AG04450 (cell line): Measurements from ENCODE around the gene RAX2. TPM values are rescaled to one million over a fixed set of nuclear protein-coding genes. Genes with fewer than 3 reads are reported as not detected.

Source experiments
- CTCF ChIA-PET: fragments of 300-600, 350-600 bp; formaldehyde crosslinking; extraction: SDS; loops from one replicate; lab custom pipeline; 2022; ENCODE audit warnings: antibody characterized with exemption, inconsistent platforms; lab: Charles Lee
- POLR2A ChIA-PET: fragments of 350-600 bp; formaldehyde crosslinking; extraction: SDS; loops from one replicate; lab custom pipeline; 2021; ENCODE audit warnings: antibody characterized with exemption, inconsistent platforms; lab: Yijun Ruan, JAX
- DNase-seq: peaks from one replicate; pipeline ENCODE4 v3.0.0-alpha.2; 2011; ENCODE audit warnings: low read depth, low spot score
- H3K27ac ChIP-seq: one replicate; pipeline ENCODE4 v1.5.1; 2012; ENCODE audit warnings: low read depth, low read length, control low read depth
- H3K27me3 ChIP-seq: one replicate; pipeline ENCODE4 v1.6.0; 2012; ENCODE audit warnings: low read length; ENCODE audit not compliant: control insufficient read depth, insufficient read depth
- H3K4me3 ChIP-seq: 2 replicates; pipeline ENCODE4 v1.5.1; 2011; ENCODE audit warnings: mild to moderate bottlenecking, low read depth, low read length, control low read depth
- H3K9me3 ChIP-seq: 2 replicates; pipeline ENCODE4 v1.5.1; 2012; ENCODE audit warnings: low read length; ENCODE audit not compliant: control insufficient read depth, insufficient read depth
- CTCF ChIP-seq: IDR thresholded peaks from 2 replicates; pipeline ENCODE4 v1.5.1; 2011; ENCODE audit warnings: low read depth, low read length, control low read depth, inconsistent platforms
- polyA plus RNA-seq: library from polyadenylated mRNA; depleted of rRNA; stranded (reverse); fragments of >200 nt; gene quantifications from 2 replicates; pipeline ENCODE4 v1.2.3, GENCODE V29; 2011

Gene RAX2
- polyA plus RNA-seq, 1 experiment, result not detected

GRCh38 chr19:3737487-3738205, 34.4 kb downstream of the RAX2 start:
- CTCF ChIA-PET, result no interaction called here
- H3K27ac ChIP-seq, result no peak overlapping the region
- no peak for DNase-seq

GRCh38 chr19:3736106-3736724, 35.8 kb downstream of the RAX2 start:
- DNase-seq, result no peak
- POLR2A ChIA-PET, result no interaction called here
- no peak for TF ChIP-seq CTCF
- H3K4me3 ChIP-seq, result no peak overlapping the region
- H3K9me3 ChIP-seq, result no peaks in the 10 kb centered on the region; the same call in 1 of the 2 replicates
- H3K27ac ChIP-seq, result no peak overlapping the region
- H3K27me3 ChIP-seq, result peaks cover 5% of the 10 kb centered on the region
- CTCF ChIA-PET, result no interaction called here

More at GRCh38 chr19:3737487-3738205, 34.4 kb downstream of the RAX2 start:
- no peaks in the 10 kb centered on the region; the same call in 1 of the 2 replicates for H3K9me3 ChIP-seq
- no peak overlapping the region for H3K4me3 ChIP-seq
- TF ChIP-seq CTCF, result no peak
- POLR2A ChIA-PET, result no interaction called here
- H3K27me3 ChIP-seq, result peaks cover 5% of the 10 kb centered on the region

- ChIA-PET POLR2A (no interaction called here), CTCF (no interaction called here)
- no peak for DNase-seq
- Histone ChIP-seq H3K9me3 (peaks cover 2% of the 10 kb centered on the region; the same call in 1 of the 2 replicates), H3K27me3 (peaks cover 5% of the 10 kb centered on the region), H3K4me3 (no peak overlapping the region), H3K27ac (no peak overlapping the region)
- no peak for TF ChIP-seq CTCF
Observed at GRCh38 chr19:3734310-3734600, 37.8 kb downstream of the RAX2 start.

GRCh38 chr19:3733549-3734309, 38.3 kb downstream of the RAX2 start:
- no peak for DNase-seq
- H3K4me3 ChIP-seq, result no peak overlapping the region
- no peak overlapping the region for H3K27ac ChIP-seq
- peaks cover 4% of the 10 kb centered on the region; the same call in 1 of the 2 replicates for H3K9me3 ChIP-seq
- POLR2A ChIA-PET, result no interaction called here
- CTCF ChIA-PET, result interaction anchor here (0.5 kb wide), 1 partner anchor 15 kb away, joined by 3 read pairs; no protein-coding TSS in a partner anchor
- peaks cover 5% of the 10 kb centered on the region for H3K27me3 ChIP-seq
- no peak for TF ChIP-seq CTCF
